Chondrocyte (in vitro differentiated cells): Measurements from ENCODE around the gene C6orf62. TPM values are rescaled to one million over a fixed set of nuclear protein-coding genes. Genes with fewer than 3 reads are reported as not detected.

ENCODE experiments used
- DNase-seq: peaks from one replicate; pipeline ENCODE4 v3.0.0; 2021; ENCODE audit warnings: mixed read lengths, low spot score
- H3K27ac Mint-ChIP-seq: one replicate; pipeline ENCODE4 v1.8.0; 2021; ENCODE audit warnings: mild to moderate bottlenecking, moderate library complexity, mixed read lengths; ENCODE audit not compliant: unreplicated experiment
- H3K27me3 Mint-ChIP-seq: 2 replicates; pipeline ENCODE4 v1.8.0; 2021; ENCODE audit warnings: low read depth, mixed read lengths
- H3K36me3 Mint-ChIP-seq: 2 replicates; pipeline ENCODE4 v1.8.0; 2021; ENCODE audit warnings: low read depth, mixed read lengths
- H3K4me1 Mint-ChIP-seq: 2 replicates; pipeline ENCODE4 v1.8.0; 2021; ENCODE audit warnings: low read depth, mild to moderate bottlenecking, mixed read lengths
- H3K4me3 Mint-ChIP-seq: one replicate; pipeline ENCODE4 v1.8.0; 2021; ENCODE audit warnings: mild to moderate bottlenecking, moderate library complexity, mixed read lengths; ENCODE audit not compliant: unreplicated experiment
- H3K9me3 Mint-ChIP-seq: 2 replicates; pipeline ENCODE4 v1.8.0; 2021; ENCODE audit warnings: low read depth, mixed read lengths
- total RNA-seq: library from RNA; stranded (reverse); gene quantifications from 3 replicates; pipeline ENCODE4 v1.2.1, GENCODE V29; 2021
- TF ChIP-seq, protein P1 (sequence below): fragments of 200-600 bp; sonication (generic); IDR thresholded peaks from 2 replicates; pipeline ENCODE4 v1.5.0; 2021; ENCODE audit warnings: antibody characterized with exemption, mild to moderate bottlenecking, moderate library complexity

The C6orf62 gene
- total RNA-seq, 1 donor from 2014 or later = 91.9 TPM

- no peaks in the 10 kb centered on the region for H3K4me1 Mint-ChIP-seq
- no peaks in the 10 kb centered on the region for H3K36me3 Mint-ChIP-seq
- no peak overlapping the region for H3K27ac Mint-ChIP-seq
- no peak for DNase-seq
- H3K27me3 Mint-ChIP-seq = no peaks in the 10 kb centered on the region
- H3K4me3 Mint-ChIP-seq = no peak overlapping the region
- TF ChIP-seq, protein P1, sequence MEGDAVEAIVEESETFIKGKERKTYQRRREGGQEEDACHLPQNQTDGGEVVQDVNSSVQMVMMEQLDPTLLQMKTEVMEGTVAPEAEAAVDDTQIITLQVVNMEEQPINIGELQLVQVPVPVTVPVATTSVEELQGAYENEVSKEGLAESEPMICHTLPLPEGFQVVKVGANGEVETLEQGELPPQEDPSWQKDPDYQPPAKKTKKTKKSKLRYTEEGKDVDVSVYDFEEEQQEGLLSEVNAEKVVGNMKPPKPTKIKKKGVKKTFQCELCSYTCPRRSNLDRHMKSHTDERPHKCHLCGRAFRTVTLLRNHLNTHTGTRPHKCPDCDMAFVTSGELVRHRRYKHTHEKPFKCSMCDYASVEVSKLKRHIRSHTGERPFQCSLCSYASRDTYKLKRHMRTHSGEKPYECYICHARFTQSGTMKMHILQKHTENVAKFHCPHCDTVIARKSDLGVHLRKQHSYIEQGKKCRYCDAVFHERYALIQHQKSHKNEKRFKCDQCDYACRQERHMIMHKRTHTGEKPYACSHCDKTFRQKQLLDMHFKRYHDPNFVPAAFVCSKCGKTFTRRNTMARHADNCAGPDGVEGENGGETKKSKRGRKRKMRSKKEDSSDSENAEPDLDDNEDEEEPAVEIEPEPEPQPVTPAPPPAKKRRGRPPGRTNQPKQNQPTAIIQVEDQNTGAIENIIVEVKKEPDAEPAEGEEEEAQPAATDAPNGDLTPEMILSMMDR = no peak
- H3K9me3 Mint-ChIP-seq = no peaks in the 10 kb centered on the region
Measured at GRCh38 chr6:24763578-24763977, 44.6 kb upstream of the C6orf62 start.

- Mint-ChIP-seq H3K4me3 (no peak overlapping the region), H3K27me3 (no peaks in the 10 kb centered on the region), H3K4me1 (no peaks in the 10 kb centered on the region), H3K27ac (no peak overlapping the region), H3K36me3 (no peaks in the 10 kb centered on the region), H3K9me3 (no peaks in the 10 kb centered on the region)
- TF ChIP-seq, protein P1 = no peak
- DNase-seq = no peak
Measured at GRCh38 chr6:24761851-24762250, 42.9 kb upstream of the C6orf62 start.

DNA sequence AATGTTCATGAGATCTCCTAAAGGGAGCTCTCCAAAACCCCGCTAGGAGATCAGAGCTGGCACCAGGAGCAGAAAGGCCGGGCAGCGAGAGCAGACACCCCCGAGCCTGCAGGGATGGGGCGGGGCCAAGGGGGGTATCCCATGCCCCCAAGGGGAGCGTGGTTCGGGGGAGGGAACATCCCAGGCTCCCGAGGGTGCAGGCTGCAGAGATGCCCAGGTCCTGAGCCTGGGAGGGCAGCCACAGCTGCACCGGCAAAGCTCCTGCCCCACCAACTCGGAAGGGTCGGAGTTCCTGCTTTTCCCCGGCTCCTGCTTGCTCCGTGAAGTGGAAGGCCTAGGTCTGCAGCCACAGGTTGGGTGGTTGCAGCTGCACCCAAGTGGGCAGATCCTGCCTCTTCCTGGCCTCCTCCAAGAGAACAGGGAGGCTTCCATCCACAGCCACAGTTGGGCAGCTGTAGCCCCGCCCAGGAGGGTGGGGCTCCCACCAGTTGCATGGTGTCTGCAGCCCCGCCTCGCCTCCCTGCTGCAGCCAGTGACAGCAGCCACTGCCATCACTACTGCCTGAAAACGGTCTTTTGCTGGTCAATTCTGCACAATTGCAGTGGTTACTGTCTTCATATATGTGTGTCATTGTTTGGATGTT, 42.4 kb upstream of the C6orf62 start:
- H3K9me3 Mint-ChIP-seq = no peaks in the 10 kb centered on the region
- H3K4me3 Mint-ChIP-seq = no peak overlapping the region
- no peaks in the 10 kb centered on the region for H3K27me3 Mint-ChIP-seq
- H3K4me1 Mint-ChIP-seq = no peaks in the 10 kb centered on the region
- DNase-seq = no peak
- no peaks in the 10 kb centered on the region for H3K36me3 Mint-ChIP-seq
- TF ChIP-seq, protein P1 = no peak
- no peak overlapping the region for H3K27ac Mint-ChIP-seq

- no peaks in the 10 kb centered on the region for H3K27me3 Mint-ChIP-seq
- TF ChIP-seq, protein P1 = no peak
Measured at GRCh38 chr6:24760210-24760609, 41.3 kb upstream of the C6orf62 start.

GRCh38 chr6:24759718-24760117, 40.8 kb upstream of the C6orf62 start:
- Mint-ChIP-seq H3K9me3 (no peaks in the 10 kb centered on the region), H3K4me3 (no peak overlapping the region), H3K36me3 (no peaks in the 10 kb centered on the region), H3K4me1 (no peaks in the 10 kb centered on the region), H3K27me3 (no peaks in the 10 kb centered on the region), H3K27ac (no peak overlapping the region)
- TF ChIP-seq, protein P1 = no peak
- DNase-seq = no peak

More at GRCh38 chr6:24760210-24760609, 41.3 kb upstream of the C6orf62 start:
- DNase-seq = no peak
- Mint-ChIP-seq H3K27ac (no peak overlapping the region), H3K36me3 (no peaks in the 10 kb centered on the region), H3K4me1 (no peaks in the 10 kb centered on the region), H3K9me3 (no peaks in the 10 kb centered on the region), H3K4me3 (no peak overlapping the region)
